Suprapubic skin (tissue), 3 donors: ENCODE results near the gene IL17C.

ENCODE experiments used
- POLR2AphosphoS5 ChIP-seq, 3 donors: sonication (generic); formaldehyde crosslinking; IDR thresholded peaks; one replicate each; pipeline ENCODE4 v1.6.1; 2017; ENCODE audit warnings: antibody characterized with exemption in 3 of 3
- TF ChIP-seq, protein P1 (sequence below), 2 donors: fragments of 200-600 bp in 1 of 2; fragments of 450-650 bp in 1 of 2; sonication (generic) in 1 of 2; IDR thresholded peaks; one replicate each; pipeline ENCODE4 v1.5.1; 2016 to 2019; ENCODE audit warnings: antibody characterized with exemption in 2 of 2, mild to moderate bottlenecking in 1 of 2, moderate library complexity in 1 of 2

DNA sequence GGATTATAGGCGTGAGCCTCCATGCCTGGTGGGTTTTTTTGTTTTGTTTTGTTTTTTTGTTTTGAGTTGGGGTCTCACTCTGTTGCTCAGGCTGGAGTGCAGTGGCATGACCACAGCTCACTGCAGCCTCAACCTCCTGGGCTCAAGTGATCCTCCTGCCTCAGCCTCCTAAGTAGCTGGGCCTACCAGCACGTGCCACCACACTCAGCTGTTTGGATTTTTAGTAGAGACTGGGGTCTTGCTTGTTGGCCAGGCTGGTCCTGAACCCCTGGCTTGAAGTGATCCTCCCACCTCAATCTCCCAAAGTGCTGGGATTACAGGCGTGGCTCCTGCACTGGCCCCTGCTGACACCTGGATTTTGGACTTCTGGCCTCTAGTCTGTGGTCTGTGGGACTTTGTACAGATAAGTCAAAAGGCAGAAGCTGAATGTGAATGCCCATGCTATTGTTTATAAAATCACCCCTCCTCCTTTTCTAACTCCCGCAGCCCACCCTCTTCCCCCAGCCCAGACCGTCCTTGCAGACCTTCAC lies 42.2 kb downstream of the IL17C start:
- TF ChIP-seq, protein P1, sequence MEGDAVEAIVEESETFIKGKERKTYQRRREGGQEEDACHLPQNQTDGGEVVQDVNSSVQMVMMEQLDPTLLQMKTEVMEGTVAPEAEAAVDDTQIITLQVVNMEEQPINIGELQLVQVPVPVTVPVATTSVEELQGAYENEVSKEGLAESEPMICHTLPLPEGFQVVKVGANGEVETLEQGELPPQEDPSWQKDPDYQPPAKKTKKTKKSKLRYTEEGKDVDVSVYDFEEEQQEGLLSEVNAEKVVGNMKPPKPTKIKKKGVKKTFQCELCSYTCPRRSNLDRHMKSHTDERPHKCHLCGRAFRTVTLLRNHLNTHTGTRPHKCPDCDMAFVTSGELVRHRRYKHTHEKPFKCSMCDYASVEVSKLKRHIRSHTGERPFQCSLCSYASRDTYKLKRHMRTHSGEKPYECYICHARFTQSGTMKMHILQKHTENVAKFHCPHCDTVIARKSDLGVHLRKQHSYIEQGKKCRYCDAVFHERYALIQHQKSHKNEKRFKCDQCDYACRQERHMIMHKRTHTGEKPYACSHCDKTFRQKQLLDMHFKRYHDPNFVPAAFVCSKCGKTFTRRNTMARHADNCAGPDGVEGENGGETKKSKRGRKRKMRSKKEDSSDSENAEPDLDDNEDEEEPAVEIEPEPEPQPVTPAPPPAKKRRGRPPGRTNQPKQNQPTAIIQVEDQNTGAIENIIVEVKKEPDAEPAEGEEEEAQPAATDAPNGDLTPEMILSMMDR (IDR thresholded peaks at IDR 0.05) = no peak
- no peak for TF ChIP-seq POLR2AphosphoS5 (IDR thresholded peaks at IDR 0.05)
